SK-MEL-5 (cell line): ENCODE data around the gene DUSP22. TPM values are rescaled to one million over a fixed set of nuclear protein-coding genes. Genes with fewer than 3 reads are reported as not detected.
"Not testable (repeated sequence)": the region's sequence is repeated elsewhere in the genome, so short reads cannot be mapped to it uniquely, and the experiment has no call there.

Experiments used
- DNase-seq: peaks from one replicate; pipeline ENCODE4 v3.0.0-alpha.2; 2016; ENCODE audit warnings: low read depth, low spot score
- in situ Hi-C: cut with HindIII; loops from 2 replicates; pipeline ENCODE4 v1.10.0; 2016; ENCODE audit warnings: low sequenced_read_pairs, high pct_unique_total_duplicates, low pct_unique_long_range_greater_than_20kb
- total RNA-seq: library from RNA; depleted of rRNA; stranded (reverse); fragments of >200 nt; shearing (Covaris generic); gene quantifications from 2 replicates; pipeline ENCODE4 v1.2.3, GENCODE V29; 2014

DUSP22 gene
- total RNA-seq, 1 experiment from 2014 or later: 32.4 TPM

- DNase-seq: no peak
- in situ Hi-C loops: no loop called here
Measured at GRCh38 chr6:273551-274058, 18.7 kb upstream of the DUSP22 start.

GRCh38 chr6:277746-278145 lies 14.5 kb upstream of the DUSP22 start:
- no peak for DNase-seq
- in situ Hi-C loops: no loop called here

- no peak for DNase-seq
- in situ Hi-C loops: no loop called here
Measured at GRCh38 chr6:278494-278893, 13.8 kb upstream of the DUSP22 start.

DNA sequence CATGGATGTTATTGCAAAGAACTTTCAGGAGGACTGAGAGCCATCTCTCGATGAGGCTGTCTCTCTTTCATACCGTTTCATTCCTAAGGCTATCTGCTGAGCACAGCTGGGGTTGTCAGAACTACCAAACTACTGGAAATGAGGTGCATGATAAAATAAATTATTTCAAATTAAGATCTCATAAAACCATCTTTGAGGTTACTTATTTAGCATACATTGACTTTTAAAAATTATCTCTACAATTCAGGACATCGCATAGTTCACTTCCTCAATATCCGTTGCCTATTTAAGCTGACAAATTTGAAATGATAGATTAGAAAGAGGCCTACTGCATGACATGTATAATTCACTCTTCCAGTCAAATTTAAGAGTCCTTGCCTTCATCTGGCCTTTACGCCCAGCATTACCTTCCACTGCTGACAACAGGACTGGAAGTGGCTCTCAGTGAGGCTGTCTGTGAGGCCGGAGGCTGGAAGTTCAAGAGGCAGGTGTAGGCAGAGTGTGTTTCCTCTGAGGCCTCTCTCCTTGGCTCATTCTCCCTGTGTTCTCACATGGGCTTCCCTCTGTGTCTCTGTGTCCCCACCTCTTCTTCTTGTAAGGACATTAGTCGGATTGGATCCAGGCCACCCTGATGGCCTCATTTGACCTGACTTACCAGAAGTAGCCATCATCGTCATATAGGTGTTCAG lies 12.8 kb upstream of the DUSP22 start:
- DNase-seq: no peak
- in situ Hi-C loops: no loop called here

DNA sequence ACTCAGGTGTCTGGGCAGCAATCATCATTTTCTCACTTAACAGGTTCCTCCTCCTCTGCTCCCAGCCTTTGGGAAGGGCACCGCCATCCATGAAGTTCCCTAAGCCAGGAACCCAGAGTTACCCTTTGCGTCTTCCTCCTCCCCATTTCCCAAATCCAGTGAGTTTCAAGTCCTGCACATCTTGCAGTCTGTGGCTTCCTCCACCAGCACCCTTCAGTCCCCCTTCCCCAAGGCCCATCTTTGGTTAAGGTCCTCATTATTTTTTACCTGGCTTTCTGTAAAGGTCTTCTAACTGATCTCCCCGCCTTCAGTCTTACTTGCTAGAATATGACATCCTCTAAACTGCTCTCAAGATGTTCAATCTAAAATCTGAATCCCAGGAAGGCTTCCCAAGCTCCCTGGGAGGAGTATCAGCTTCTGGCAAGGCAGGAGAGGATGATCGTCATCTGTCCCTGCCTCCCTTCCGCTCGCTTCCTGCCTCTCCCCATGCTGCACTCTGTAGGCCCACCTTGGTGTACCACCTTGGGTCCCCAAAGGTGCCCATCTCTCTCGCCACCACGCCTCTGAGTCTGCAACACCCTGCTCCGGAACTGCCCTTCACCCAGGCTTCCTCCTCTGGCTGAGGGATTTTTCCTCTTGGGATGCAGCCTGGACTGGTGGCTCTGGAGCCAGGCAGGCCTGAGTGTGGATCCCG lies 11.4 kb upstream of the DUSP22 start:
- in situ Hi-C loops: no loop called here
- DNase-seq: no peak

- in situ Hi-C loops: no loop called here
- no peak for DNase-seq
Measured at GRCh38 chr6:281469-282103, 10.7 kb upstream of the DUSP22 start.

DNA sequence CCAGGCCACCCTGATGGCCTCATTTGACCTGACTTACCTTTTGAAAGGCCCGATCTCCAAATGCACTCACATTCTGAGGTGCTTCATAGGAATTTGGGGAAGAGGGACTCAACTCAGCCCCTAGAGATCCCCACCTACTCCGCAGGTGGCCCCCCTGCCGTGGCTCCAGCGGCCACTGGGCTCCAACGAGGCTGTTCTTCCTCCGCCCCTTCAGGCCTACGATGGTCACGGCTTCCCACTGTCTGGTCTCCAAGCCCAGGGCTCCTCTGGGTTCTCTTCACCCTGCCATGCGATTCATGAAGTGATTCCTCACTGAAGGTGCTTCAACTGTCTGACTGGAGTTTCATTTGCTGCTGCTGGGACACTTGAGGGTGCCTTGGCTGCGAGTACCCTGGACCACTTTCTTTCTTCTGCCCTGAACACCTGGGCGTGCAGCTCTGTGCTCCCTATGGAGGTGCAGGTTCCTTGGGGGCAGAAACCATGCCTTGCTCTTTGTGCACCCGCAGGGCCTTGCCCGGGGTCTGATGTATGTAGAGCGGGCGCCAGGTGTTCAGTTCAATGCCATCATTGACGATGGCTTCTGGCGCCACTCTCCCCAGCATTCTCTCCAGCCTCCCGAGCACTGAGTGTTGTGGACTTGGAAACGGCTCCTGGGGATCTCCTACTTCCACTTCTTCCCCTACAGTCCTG lies 10.0 kb upstream of the DUSP22 start:
- in situ Hi-C loops: no loop called here
- DNase-seq: no peak

- in situ Hi-C loops: no loop called here
Measured at GRCh38 chr6:282867-283416, 9.3 kb upstream of the DUSP22 start.

DNA sequence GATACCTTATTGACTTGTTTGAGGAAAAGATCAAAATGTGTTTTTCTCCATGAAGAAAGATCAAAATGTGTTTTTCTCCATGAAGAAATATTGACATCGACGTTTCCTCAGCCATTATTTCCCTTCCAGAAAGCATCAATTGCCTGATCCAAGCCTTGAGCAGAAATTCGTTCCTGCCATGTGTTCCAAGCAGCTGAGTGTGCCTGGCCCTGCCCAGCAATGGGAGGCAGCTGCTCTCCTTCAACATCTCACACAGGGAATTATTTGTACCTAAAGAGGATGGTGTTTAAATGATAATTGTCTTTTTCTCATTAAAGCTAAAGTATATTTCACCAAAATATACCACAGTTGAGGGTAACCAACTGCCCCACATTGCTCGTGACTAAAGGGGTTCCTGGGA lies 7.8 kb upstream of the DUSP22 start:
- no peak for DNase-seq
- in situ Hi-C loops: no loop called here

More at GRCh38 chr6:282867-283416, 9.3 kb upstream of the DUSP22 start:
- DNase-seq: no peak

- DNase-seq: no peak
- in situ Hi-C loops: no loop called here
Measured at GRCh38 chr6:285030-285771, 7.1 kb upstream of the DUSP22 start.

DNA sequence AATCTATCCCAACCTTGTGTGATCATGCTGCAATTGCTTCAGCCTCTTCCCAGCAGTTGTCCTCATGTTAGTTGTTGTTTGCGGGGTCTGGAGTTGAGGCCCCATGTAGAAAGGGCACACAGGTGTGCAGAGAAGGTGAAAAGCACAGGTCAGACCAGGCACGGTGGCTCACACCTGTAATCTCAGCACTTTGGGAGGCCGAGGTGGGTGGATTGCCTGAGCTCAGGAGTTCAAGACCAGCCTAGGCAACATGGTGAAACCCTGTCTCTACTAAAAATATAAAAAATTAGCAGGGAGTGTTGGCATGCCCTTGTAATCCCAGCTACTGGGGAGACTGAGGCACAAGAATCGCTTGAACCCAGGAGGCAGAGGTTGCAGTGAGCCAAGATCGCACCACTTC lies 6.4 kb upstream of the DUSP22 start:
- in situ Hi-C loops, DNase-seq: not testable (repeated sequence)

GRCh38 chr6:286681-287488 lies 5.4 kb upstream of the DUSP22 start:
- DNase-seq: no peak
- in situ Hi-C loops: no loop called here

DNA sequence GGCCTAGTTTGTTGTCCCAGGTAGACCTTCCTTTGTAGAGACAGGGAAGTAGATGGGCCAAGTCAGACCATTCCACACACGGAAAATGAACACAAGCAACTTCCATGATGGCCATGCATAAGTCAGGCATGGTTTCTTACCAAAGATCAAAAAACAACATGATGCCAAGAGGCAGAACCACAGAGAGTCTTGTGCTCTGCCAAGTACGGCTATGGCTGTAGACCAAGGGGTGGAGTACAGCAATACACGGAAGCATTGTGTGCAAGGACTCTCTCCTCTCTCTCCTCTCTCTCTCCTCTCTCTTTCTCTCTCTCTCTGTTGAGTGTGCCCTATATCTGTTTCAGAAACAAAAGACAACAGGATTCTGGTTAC lies 4.8 kb upstream of the DUSP22 start:
- in situ Hi-C loops: no loop called here
- no peak for DNase-seq

- no peak for DNase-seq
- in situ Hi-C loops: no loop called here
Measured at GRCh38 chr6:288866-289265, 3.4 kb upstream of the DUSP22 start.

DNA sequence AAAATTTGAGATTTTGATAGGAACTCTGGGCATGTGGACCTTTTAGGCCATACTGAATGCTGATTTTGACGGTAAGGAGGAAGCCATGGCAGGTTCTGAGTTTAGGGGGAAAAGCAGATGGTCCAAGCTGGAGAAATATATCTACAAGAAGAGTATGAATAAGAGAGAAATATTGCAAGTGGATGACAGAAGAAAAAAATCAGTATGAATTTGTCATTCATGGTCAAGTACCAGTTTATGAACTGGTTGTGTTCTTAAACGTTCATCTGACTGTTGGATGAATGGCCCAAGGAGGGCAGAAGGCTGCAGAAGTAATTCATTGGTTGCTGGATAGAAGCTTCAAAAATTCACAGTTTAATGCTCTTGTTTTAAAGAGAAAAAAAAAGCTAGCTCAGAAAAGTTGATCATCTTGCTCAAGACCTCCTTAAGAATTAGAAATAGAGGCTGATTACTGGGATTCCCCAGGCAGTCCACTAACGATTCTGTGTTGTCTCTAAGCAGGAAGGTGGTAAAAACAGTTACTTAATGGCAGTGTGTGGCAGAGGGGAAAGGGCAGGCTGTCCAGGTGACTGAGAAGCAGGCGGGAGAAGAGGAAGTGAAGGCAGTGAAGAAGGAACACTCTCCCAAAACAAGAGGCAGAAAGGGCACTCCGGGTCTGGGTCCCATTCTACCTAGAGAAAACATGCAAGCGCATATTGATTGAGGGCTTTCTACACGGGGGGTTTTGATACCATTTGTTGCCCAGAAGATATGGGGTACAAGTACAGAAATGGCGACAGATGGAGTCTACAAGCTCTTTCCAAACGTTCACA lies 2.0 kb upstream of the DUSP22 start:
- no peak for DNase-seq
- in situ Hi-C loops: no loop called here

DNA sequence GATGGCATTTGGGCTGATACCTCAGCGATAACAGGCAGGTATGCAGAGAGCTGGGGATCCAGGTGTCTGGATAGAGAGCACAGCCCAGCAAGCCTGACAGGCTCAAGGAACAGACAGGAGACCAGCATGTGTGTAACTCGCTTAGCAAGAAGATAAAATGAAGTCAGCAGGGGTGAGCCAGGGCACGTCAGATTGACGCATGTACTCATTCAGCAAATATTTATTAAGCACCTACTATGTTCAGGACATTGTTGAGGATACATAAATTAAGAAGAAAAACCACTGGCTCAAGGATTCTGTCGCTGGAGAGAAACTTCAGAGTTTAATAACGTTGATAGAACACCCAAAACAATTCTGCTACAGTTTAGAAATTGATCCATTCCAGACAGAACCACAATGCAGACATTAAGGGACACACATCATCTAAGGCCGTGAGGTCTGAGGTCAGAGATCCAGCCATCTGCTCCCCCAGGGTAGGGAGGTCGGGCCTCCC lies 1.0 kb upstream of the DUSP22 start:
- no peak for DNase-seq
- in situ Hi-C loops: no loop called here
